ENCODE measurements around the gene ISG20.
"Not testable (repeated sequence)": the region's sequence is repeated elsewhere in the genome, so short reads cannot be mapped to it uniquely, and the experiment has no call there.

Gene ISG20

DNA sequence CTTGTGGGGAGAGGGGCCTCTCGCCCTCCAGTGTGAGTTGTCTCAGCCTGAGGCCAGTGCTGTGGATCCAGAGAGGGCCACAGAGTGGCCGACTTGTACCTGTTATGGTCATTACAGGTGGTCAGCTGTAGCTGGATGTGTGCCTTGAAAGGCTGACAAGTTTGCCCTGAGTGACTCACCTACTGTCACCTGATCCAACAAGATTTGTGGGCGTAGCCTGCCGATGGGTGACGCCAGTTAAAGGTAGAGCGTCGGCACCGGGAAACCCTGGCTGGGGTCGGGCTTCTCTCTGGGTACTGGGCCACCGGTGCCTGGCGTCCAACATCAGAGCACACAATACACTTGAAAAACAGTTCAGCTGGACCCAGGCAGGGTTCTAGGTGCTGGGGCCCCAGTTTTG, 2.8 kb upstream of the ISG20 start:
- no peak for DNase-seq (ENCODE audit: low read depth, low spot score)

DNA sequence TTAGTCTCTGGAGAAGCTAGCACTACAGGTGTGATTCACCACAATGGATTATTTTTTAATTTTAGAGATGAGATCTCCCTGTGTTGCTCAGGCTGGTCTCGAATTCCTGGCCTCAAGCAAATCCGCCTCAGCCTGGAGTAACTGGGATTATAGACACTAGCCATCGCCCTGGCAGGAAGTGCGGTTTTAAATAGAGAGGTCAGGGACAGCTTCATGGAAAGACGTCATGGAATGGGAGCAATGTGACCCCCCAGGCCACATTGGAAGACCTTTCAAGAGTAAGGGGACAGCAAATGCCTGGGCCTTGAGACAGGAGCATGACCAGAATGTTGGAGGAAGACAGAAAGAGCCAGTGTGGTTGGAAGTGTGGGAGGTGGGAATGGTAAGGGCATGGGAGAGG, 2.2 kb upstream of the ISG20 start:
- DNase-seq (ENCODE audit: low read depth, low spot score), result no peak

DNA sequence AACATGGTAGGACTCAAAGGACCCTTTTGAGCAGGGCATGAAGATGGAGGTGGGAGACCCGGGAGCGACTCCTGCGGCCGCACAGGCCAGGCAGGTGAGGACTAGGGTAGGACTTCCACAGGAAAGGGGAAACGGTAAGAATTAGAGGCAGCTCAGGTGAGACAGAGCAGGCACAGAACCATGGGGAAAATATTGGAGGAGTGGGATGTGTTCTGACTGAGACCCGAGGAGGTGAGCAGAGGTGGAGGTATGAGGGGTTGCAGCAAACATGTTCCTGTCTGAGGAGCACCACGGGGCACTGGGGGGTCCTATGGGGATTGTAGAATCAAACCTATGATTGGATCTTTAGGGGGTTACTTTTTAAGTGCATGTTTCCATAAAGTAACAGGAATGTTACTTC, 1.4 kb upstream of the ISG20 start:
- DNase-seq (ENCODE audit: low read depth, low spot score), result no peak

- no peak for DNase-seq (ENCODE audit: low read depth, low spot score)
These were observed 783 bp upstream of the ISG20 start for GRCh38 chr15:88637841-88638625.

- no peak for DNase-seq (ENCODE audit: low read depth, low spot score)
These were observed 3.2 kb downstream of the ISG20 start for GRCh38 chr15:88641959-88642452.

- not testable (repeated sequence) for DNase-seq (ENCODE audit: low read depth, low spot score)
These were observed 3.7 kb downstream of the ISG20 start for GRCh38 chr15:88642514-88642913.

DNA sequence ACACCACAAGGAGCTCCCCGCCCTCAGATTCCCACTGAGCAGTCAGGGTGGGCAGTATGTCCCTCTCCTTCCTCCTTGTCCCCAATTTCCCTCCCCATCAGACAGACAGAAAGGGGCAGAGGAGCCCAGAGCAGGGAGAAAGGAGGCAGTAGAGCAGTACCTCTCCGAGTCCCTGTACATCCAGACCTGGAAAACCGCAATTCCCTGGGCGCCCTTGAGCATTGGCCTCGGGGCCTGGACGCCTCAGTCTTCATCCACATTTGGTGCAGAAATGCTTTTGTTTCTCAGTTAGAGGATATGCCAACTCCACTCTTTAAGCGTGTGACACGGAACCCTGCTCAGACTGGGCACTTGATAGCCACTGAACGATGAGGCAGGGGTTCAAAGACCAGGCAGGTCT, 5.9 kb downstream of the ISG20 start:
- no peak for DNase-seq (ENCODE audit: low read depth, low spot score)

GRCh38 chr15:88645171-88646087, 6.6 kb downstream of the ISG20 start:
- no peak for DNase-seq (ENCODE audit: low read depth, low spot score)

DNA sequence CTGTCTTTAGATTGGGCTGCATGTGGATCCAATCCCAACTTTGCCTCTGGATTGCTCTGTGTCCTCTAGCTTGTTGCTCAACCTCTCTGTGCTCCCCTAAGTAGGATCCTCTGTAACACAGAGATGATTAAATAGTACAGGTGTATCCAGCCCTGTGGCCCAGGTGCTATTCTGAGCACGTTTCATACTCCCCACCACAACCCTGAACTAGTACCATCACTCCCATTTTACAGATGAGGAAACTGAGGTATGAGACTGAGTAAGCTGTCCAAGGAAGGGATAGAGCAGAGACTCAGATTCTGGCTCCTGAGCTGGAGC, 7.2 kb downstream of the ISG20 start:
- no peak for DNase-seq (ENCODE audit: low read depth, low spot score)

GRCh38 chr15:88646951-88647350, 8.1 kb downstream of the ISG20 start:
- no peak for DNase-seq (ENCODE audit: low read depth, low spot score)

DNA sequence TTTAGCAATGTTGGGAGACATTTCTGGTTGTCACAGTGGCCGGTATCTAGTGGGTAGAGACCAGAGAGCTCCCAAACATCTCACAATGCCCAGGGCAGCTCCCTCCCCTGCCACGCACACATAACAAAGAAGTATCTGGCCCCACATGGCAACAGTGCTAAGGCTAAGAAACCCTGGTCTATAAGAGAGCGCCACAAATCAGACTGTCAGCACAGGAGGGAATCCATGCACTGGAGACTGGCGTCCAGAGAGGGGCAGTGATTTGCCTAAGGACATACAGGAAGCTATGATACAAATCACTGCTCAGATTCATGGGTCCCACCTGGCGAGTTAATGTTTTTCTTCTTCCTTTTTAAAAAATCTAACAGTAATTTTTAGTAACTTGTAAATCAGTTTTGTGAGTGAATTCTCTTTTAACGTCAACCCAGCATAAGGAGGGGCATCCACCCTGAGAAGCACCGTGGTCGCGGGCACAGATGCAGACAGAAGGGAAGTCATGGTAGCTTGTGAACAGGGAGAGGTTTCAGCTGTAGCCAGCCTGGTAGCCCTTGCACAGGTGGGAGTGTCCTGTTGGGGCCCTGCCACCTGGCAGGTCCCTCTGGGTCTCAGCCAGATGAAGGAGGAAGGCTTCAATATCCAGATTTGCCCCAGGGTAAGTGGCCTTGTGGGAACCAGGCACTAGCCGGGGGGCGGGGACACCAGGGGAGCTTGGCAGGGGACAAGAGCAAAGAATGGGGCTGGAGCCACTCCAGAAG, 8.7 kb downstream of the ISG20 start:
- DNase-seq (ENCODE audit: low read depth, low spot score), result no peak

DNA sequence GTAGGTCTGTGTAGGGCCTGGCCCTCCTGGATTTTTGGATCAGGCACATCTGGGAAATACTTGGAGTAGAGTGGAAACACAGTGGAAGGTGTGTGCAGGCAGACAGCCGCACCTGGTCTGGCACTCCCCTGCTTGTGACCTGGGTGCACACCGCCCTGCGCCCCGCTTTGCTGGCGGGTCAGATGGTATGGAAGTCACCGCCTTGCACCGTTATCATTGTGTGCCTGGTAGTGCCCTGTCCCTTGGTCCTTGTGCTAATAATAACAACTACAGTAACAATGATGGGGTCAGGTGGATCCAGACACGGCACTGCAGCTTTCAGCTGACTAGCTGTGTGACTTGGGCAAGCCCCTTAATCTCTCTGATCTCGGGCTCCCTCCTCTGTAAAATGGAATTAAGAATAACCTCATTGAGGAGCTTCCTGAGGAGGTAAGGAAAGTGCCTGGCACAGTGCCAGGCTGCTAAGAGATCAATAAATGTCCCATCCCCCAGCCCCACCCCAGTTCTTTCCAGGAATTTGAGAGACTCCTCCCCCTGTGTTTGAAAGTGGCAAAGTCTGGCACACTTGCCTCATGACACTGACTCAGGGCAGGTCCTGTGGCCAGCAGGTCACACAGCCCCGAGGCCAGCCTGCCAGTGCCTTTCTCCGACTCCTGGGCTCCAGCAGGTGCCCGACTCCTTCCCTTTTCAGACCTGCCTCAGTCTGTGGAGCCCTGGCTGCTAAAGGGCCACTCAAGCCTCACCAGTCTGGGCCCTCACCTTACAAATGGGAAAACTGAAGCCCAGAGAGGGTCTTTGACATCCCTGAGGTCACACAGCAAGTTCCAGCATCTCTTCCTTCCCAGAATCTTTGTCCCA, 9.8 kb downstream of the ISG20 start:
- DNase-seq (ENCODE audit: low read depth, low spot score), result peak; percentile 31

DNA sequence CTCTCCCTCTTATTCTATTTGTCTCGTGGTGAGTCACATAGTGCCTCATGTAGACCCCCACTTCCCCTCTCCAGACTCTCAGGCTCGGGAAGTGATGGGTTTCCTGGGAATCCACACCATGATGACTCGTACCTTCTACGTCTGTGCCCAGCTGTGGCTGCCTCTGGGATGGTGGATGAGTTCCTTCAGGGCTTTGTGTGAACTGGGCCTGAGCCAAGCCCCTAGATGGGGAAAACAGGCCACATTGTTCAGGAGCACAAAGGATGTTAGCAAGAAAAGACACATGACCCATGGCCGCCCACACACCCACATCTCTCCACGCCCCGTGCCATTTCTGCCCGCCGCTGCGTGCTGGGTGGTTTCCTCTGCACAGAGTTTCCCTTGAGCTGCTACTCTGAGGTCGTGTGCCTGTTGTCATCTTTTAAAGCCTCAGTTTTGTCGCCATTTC, 10.5 kb downstream of the ISG20 start:
- DNase-seq (ENCODE audit: low read depth, low spot score), result peak; percentile 82

GRCh38 chr15:88649753-88650551, 11.1 kb downstream of the ISG20 start:
- no peak for DNase-seq (ENCODE audit: low read depth, low spot score)

- DNase-seq (ENCODE audit: low read depth, low spot score), result no peak
These were observed 11.7 kb downstream of the ISG20 start for GRCh38 chr15:88650556-88650955.

GRCh38 chr15:88651136-88651732, 12.4 kb downstream of the ISG20 start:
- DNase-seq (ENCODE audit: low read depth, low spot score), result no peak

- DNase-seq (ENCODE audit: low read depth, low spot score), result no peak
These were observed 13.2 kb downstream of the ISG20 start for GRCh38 chr15:88651971-88652370.

DNA sequence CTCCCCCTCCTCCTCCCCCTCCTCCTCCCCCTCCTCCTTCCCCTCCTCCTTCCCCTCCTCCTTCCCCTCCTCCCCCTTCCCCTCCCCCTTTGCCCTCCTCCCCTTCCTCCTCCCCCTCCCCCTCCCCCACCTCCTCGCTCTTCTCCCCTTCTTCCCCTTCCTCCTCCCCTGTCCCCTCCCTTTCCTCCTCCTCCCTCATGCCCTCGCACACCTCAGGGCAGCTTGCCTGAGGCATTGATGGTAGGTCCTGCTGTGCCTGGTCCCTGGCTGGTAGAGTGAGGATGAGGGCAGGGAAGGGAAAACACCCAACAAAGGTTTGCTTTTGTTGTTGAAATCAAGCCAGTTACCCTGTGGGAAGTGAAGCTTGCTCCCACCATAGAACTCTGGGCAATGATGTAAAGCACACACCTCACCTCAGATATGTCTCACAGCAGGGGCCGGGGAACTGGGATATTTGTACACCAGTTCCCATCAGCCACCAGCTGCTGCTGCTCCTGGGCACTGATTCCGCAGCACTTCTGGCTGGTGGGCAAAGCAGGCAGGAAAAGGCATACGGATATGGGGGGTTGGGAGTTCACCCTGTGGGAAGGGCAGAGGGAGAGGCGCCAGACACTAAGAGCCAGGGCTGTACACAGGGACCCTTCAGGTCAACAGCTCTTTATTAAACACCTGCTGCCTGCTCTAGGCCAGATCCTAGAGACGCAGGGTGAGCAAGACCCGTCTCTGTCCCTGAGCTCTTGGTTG, 13.8 kb downstream of the ISG20 start:
- DNase-seq (ENCODE audit: low read depth, low spot score), result no peak
